Measurements from ENCODE around the gene ATG7.
"Not testable (repeated sequence)": the region's sequence is repeated elsewhere in the genome, so short reads cannot be mapped to it uniquely, and the experiment has no call there.

The ATG7 gene

DNA sequence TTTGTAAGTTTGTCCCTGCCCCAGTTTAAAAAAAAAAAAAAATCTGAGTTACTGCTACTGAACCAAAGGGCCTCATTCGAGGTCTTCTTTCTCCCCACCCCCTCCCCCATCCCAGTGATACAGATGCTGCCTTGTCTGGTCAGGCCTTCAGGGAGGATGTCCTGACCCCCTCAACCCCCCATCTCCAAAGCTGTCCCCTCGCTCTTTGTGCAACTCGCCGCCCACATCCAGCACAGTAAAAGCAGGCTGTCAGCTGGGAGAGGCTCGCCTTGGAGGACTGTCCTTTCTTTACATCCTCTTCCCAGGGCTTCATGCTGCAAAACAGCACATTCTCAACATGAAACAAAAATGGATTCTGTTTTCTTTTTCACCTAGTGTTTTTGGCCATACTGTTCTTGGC lies 238.2 kb downstream of the ATG7 start:
- Histone ChIP-seq H2BK120ac (ENCODE audit: low read depth, low read length) (no peak overlapping the region), H3K23ac (ENCODE audit: low read depth, low read length, poor library complexity) (no peak overlapping the region), H3K18ac (ENCODE audit: low read length) (peak overlapping the region; percentile 78), H3K79me1 (ENCODE audit: low read depth, low read length) (no peaks in the 10 kb centered on the region), H3K27me3 (ENCODE audit: control insufficient read depth in 3 of 3, insufficient read depth in 3 of 3, low read depth in 1 of 3, low read length in 3 of 3) (no peaks in the 10 kb centered on the region), H3K27ac (replicated peaks; ENCODE audit: low read length) (peak overlapping the region; percentile 61), H3K9me3 (replicated peaks in 1 of 2; ENCODE audit: control insufficient read depth in 2 of 2, insufficient read depth in 1 of 2, low read depth in 1 of 2, low read length in 2 of 2) (no peaks in the 10 kb centered on the region), H4K8ac (ENCODE audit: low read depth, low read length) (no peak overlapping the region), H3K9ac (ENCODE audit: low read depth, low read length, poor library complexity) (no peak overlapping the region), H2BK12ac (ENCODE audit: low read length) (no peak overlapping the region), H4K91ac (ENCODE audit: low read depth, low read length, poor library complexity) (no peak overlapping the region), H2AK5ac (ENCODE audit: low read depth, low read length) (no peak overlapping the region), H2AFZ (ENCODE audit: low read length) (peak overlapping the region; percentile 66), H3K4ac (ENCODE audit: low read length) (no peak overlapping the region), H2BK15ac (ENCODE audit: low read length) (no peak overlapping the region), H3K4me2 (ENCODE audit: insufficient read depth, low read length, poor library complexity, severe bottlenecking) (no peak overlapping the region), H3K4me1 (ENCODE audit: control insufficient read depth in 2 of 2, insufficient read depth in 1 of 2, low read depth in 1 of 2, low read length in 2 of 2) (peaks cover 12 to 21% of the 10 kb centered on the region in 2 donors), H3K4me3 (ENCODE audit: low read length in 2 of 2) (peak overlapping the region in 1 of 2 donors; percentile 13), H3K14ac (ENCODE audit: low read length) (peak overlapping the region; percentile 31), H2BK5ac (ENCODE audit: low read length) (no peak overlapping the region), H3K36me3 (replicated peaks in 1 of 2; ENCODE audit: control insufficient read depth in 2 of 2, insufficient read depth in 2 of 2, low read length in 2 of 2) (no peaks in the 10 kb centered on the region)
- WGBS, 2 donors (ENCODE audit: extremely low coverage in 2 of 2, insufficient read length in 2 of 2, insufficient replicate concordance in 1 of 2), result no CpG with 5 or more reads among the region's 5 CpGs
- DNase-seq (ENCODE audit: low spot score), result no peak

DNA sequence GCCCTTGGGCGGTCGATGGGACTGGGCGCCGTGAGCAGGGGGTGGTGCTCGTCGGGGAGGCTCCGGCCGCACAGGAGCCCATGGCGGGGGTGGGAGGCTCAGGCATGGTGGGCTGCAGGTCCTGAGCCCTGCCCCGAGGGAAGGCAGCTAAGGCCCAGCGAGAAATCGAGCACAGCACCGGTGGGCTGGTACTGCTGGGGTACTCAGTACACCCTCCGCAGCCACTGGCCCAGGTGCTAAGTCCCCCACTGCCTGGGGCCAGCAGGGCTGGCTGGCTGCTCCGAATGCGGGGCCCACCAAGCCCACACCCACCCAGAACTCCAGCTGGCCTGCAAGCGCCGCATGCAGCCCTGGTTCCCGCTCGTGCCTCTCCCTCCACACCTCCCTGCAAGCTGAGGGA lies 239.4 kb downstream of the ATG7 start:
- not testable (repeated sequence) for H3K9me3 ChIP-seq (replicated peaks in 1 of 2; ENCODE audit: control insufficient read depth in 2 of 2, insufficient read depth in 1 of 2, low read depth in 1 of 2, low read length in 2 of 2); H3K27ac ChIP-seq (replicated peaks; ENCODE audit: low read length); H2AK5ac ChIP-seq (ENCODE audit: low read depth, low read length); H4K91ac ChIP-seq (ENCODE audit: low read depth, low read length, poor library complexity); H2BK120ac ChIP-seq (ENCODE audit: low read depth, low read length); H3K23ac ChIP-seq (ENCODE audit: low read depth, low read length, poor library complexity); H3K36me3 ChIP-seq (replicated peaks in 1 of 2; ENCODE audit: control insufficient read depth in 2 of 2, insufficient read depth in 2 of 2, low read length in 2 of 2); H3K14ac ChIP-seq (ENCODE audit: low read length); H3K27me3 ChIP-seq (ENCODE audit: control insufficient read depth in 3 of 3, insufficient read depth in 3 of 3, low read depth in 1 of 3, low read length in 3 of 3); H3K4me2 ChIP-seq (ENCODE audit: insufficient read depth, low read length, poor library complexity, severe bottlenecking); H3K4me3 ChIP-seq (ENCODE audit: low read length in 2 of 2); H2BK15ac ChIP-seq (ENCODE audit: low read length); DNase-seq (ENCODE audit: low spot score); H2BK5ac ChIP-seq (ENCODE audit: low read length); H3K9ac ChIP-seq (ENCODE audit: low read depth, low read length, poor library complexity); H3K4ac ChIP-seq (ENCODE audit: low read length); H3K79me1 ChIP-seq (ENCODE audit: low read depth, low read length); H2AFZ ChIP-seq (ENCODE audit: low read length)
- peaks cover 12 to 21% of the 10 kb centered on the region in 2 donors for H3K4me1 ChIP-seq (ENCODE audit: control insufficient read depth in 2 of 2, insufficient read depth in 1 of 2, low read depth in 1 of 2, low read length in 2 of 2)
- peak overlapping the region; percentile 32 for H4K8ac ChIP-seq (ENCODE audit: low read depth, low read length)
- WGBS, 2 donors (ENCODE audit: extremely low coverage in 2 of 2, insufficient read length in 2 of 2, insufficient replicate concordance in 1 of 2), result no CpG with 5 or more reads among the region's 20 CpGs
- peak overlapping the region; percentile 78 for H3K18ac ChIP-seq (ENCODE audit: low read length)
- H2BK12ac ChIP-seq (ENCODE audit: low read length), result peak overlapping the region; percentile 89

DNA sequence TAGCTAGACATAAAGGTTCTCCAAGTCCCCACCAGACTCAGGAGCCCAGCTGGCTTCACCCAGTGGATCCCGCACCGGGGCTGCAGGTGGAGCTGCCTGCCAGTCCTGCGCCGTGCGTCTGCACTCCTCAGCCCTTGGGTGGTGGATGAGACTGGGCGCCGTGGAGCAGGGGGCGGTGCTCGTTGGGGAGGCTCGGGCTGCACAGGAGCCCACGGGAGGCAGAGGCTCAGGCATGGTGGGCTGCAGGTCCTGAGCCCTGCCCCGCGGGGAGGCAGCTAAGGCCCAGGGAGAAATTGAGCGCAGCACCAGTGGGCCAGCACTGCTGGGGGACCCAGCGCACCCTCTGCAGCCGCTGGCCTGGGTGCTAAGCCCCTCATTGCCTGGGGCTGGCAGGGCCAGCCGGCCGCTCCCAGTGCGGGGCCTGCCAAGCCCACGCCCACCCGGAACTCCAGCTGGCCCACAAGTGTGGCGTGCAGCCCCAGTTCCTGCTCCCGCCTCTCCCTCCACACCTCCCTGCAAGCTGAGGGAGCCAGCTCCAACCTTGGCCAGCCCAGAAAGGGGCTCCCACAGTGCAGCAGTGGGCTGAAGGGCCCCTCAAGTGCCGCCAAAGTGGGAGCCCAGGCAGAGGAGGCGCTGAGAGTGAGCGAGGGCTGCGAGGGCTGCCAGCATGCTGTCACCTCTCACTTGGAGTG lies 241.1 kb downstream of the ATG7 start:
- H3K9ac ChIP-seq (ENCODE audit: low read depth, low read length, poor library complexity); H3K36me3 ChIP-seq (replicated peaks in 1 of 2; ENCODE audit: control insufficient read depth in 2 of 2, insufficient read depth in 2 of 2, low read length in 2 of 2); H4K91ac ChIP-seq (ENCODE audit: low read depth, low read length, poor library complexity); H3K18ac ChIP-seq (ENCODE audit: low read length); H2BK120ac ChIP-seq (ENCODE audit: low read depth, low read length); H3K4me2 ChIP-seq (ENCODE audit: insufficient read depth, low read length, poor library complexity, severe bottlenecking); H3K9me3 ChIP-seq (replicated peaks in 1 of 2; ENCODE audit: control insufficient read depth in 2 of 2, insufficient read depth in 1 of 2, low read depth in 1 of 2, low read length in 2 of 2); H2BK15ac ChIP-seq (ENCODE audit: low read length); H3K23ac ChIP-seq (ENCODE audit: low read depth, low read length, poor library complexity); H4K8ac ChIP-seq (ENCODE audit: low read depth, low read length); H2AK5ac ChIP-seq (ENCODE audit: low read depth, low read length); H3K4ac ChIP-seq (ENCODE audit: low read length); H3K79me1 ChIP-seq (ENCODE audit: low read depth, low read length); H3K27ac ChIP-seq (replicated peaks; ENCODE audit: low read length); DNase-seq (ENCODE audit: low spot score); H2AFZ ChIP-seq (ENCODE audit: low read length); H2BK12ac ChIP-seq (ENCODE audit: low read length); H3K27me3 ChIP-seq (ENCODE audit: control insufficient read depth in 3 of 3, insufficient read depth in 3 of 3, low read depth in 1 of 3, low read length in 3 of 3); H2BK5ac ChIP-seq (ENCODE audit: low read length); H3K14ac ChIP-seq (ENCODE audit: low read length); H3K4me3 ChIP-seq (ENCODE audit: low read length in 2 of 2): not testable (repeated sequence)
- peaks cover 12 to 21% of the 10 kb centered on the region in 2 donors for H3K4me1 ChIP-seq (ENCODE audit: control insufficient read depth in 2 of 2, insufficient read depth in 1 of 2, low read depth in 1 of 2, low read length in 2 of 2)
- no CpG with 5 or more reads among the region's 27 CpGs for WGBS, 2 donors (ENCODE audit: extremely low coverage in 2 of 2, insufficient read length in 2 of 2, insufficient replicate concordance in 1 of 2)

DNA sequence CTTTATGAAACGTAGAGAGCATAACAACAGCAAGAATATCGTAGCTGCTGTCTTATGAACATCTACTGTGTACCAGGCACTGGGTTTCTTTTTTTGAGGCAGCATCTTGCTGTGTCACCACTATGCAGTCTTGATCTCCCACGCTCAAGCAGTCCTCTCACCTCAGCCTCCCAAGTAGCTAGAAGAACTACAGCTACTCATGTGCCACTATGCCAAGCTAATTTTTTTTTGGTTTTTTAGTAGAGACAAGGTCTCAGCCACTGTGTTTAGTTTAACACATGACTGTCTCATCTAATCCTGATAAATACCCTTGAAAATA lies 241.6 kb downstream of the ATG7 start:
- no peak overlapping the region for H2BK5ac ChIP-seq (ENCODE audit: low read length)
- H4K8ac ChIP-seq (ENCODE audit: low read depth, low read length), result no peak overlapping the region
- no peak overlapping the region for H3K4me3 ChIP-seq (ENCODE audit: low read length in 2 of 2)
- no peak for DNase-seq (ENCODE audit: low spot score)
- H2AK5ac ChIP-seq (ENCODE audit: low read depth, low read length), result no peak overlapping the region
- no peak overlapping the region for H2BK12ac ChIP-seq (ENCODE audit: low read length)
- H3K9ac ChIP-seq (ENCODE audit: low read depth, low read length, poor library complexity), result no peak overlapping the region
- no peak overlapping the region for H3K27ac ChIP-seq (replicated peaks; ENCODE audit: low read length)
- H3K79me1 ChIP-seq (ENCODE audit: low read depth, low read length), result no peaks in the 10 kb centered on the region
- H3K9me3 ChIP-seq (replicated peaks in 1 of 2; ENCODE audit: control insufficient read depth in 2 of 2, insufficient read depth in 1 of 2, low read depth in 1 of 2, low read length in 2 of 2), result no peaks in the 10 kb centered on the region
- H3K4ac ChIP-seq (ENCODE audit: low read length), result no peak overlapping the region
- H3K27me3 ChIP-seq (ENCODE audit: control insufficient read depth in 3 of 3, insufficient read depth in 3 of 3, low read depth in 1 of 3, low read length in 3 of 3), result no peaks in the 10 kb centered on the region
- no peak overlapping the region for H4K91ac ChIP-seq (ENCODE audit: low read depth, low read length, poor library complexity)
- H3K14ac ChIP-seq (ENCODE audit: low read length), result no peak overlapping the region
- H2BK120ac ChIP-seq (ENCODE audit: low read depth, low read length), result no peak overlapping the region
- H2AFZ ChIP-seq (ENCODE audit: low read length), result no peak overlapping the region
- no peak overlapping the region for H2BK15ac ChIP-seq (ENCODE audit: low read length)
- H3K18ac ChIP-seq (ENCODE audit: low read length), result no peak overlapping the region
- no CpG with 5 or more reads among the region's 3 CpGs for WGBS, 2 donors (ENCODE audit: extremely low coverage in 2 of 2, insufficient read length in 2 of 2, insufficient replicate concordance in 1 of 2)
- no peak overlapping the region for H3K23ac ChIP-seq (ENCODE audit: low read depth, low read length, poor library complexity)
- H3K4me2 ChIP-seq (ENCODE audit: insufficient read depth, low read length, poor library complexity, severe bottlenecking), result no peak overlapping the region
- H3K36me3 ChIP-seq (replicated peaks in 1 of 2; ENCODE audit: control insufficient read depth in 2 of 2, insufficient read depth in 2 of 2, low read length in 2 of 2), result no peaks in the 10 kb centered on the region
- peaks cover 10 to 16% of the 10 kb centered on the region in 2 donors for H3K4me1 ChIP-seq (ENCODE audit: control insufficient read depth in 2 of 2, insufficient read depth in 1 of 2, low read depth in 1 of 2, low read length in 2 of 2)
